Endothelial cell of umbilical vein (primary cell): ENCODE results near the gene KRT15. TPM values are rescaled to one million over a fixed set of nuclear protein-coding genes. Genes with fewer than 3 reads are reported as not detected.

ENCODE experiments used
- BruUV-seq: library from RNA; stranded (reverse); fragments of 400-500 nt; replicated peaks from 2 replicates; lab custom pipeline; 2021; lab: Mats Ljungman, UMichigan
- CTCF ChIA-PET: fragments of 300-600, 350-600 bp; sonication (Branson Sonifier 250); formaldehyde crosslinking; loops from one replicate; lab custom pipeline; 2021; ENCODE audit warnings: antibody characterized with exemption, inconsistent platforms; lab: Charles Lee
- POLR2A ChIA-PET: fragments of 300-600, 350-600 bp; sonication (Branson Sonifier 250); formaldehyde crosslinking; loops from one replicate; lab custom pipeline; 2021; ENCODE audit warnings: antibody characterized with exemption, inconsistent platforms; lab: Charles Lee
- DNase-seq: peaks from one replicate; pipeline ENCODE4 v3.0.0-alpha.2; 2011; ENCODE audit warnings: low read depth, low spot score
- FAIRE-seq: peaks from 2 replicates; lab custom pipeline; 2011; peaks lifted over from hg19 to GRCh38; lab: Jason Lieb, UNC
- H2AFZ ChIP-seq: 2 replicates; pipeline ENCODE4 v1.6.0; 2012; ENCODE audit warnings: low read depth, low read length, control low read depth, inconsistent platforms
- H3K27ac ChIP-seq: 2 replicates; pipeline ENCODE4 v1.5.1; 2011; ENCODE audit warnings: low read depth, mild to moderate bottlenecking, control low read depth, low read length, moderate library complexity; ENCODE audit not compliant: insufficient read depth
- H3K27me3 ChIP-seq, 2 experiments: 2 replicates each; pipeline versions ENCODE4 v1.6.0 to v1.6.1; 2011; ENCODE audit warnings: low read length in 2 of 2, mixed read lengths in 1 of 2; ENCODE audit not compliant: control insufficient read depth in 2 of 2, insufficient read depth in 2 of 2
- H3K36me3 ChIP-seq, 2 experiments: 2 replicates in 1 of 2; 3 replicates in 1 of 2; pipeline ENCODE4 v1.5.1; 2011; ENCODE audit warnings: low read length in 2 of 2, mild to moderate bottlenecking in 1 of 2, moderate library complexity in 1 of 2; ENCODE audit not compliant: control insufficient read depth in 2 of 2, insufficient read depth in 2 of 2; ENCODE audit errors: extremely low read depth in 1 of 2
- H3K4me1 ChIP-seq: 3 replicates; pipeline ENCODE4 v1.5.1; 2011; ENCODE audit warnings: mild to moderate bottlenecking, low read length; ENCODE audit not compliant: control insufficient read depth, insufficient read depth; ENCODE audit errors: extremely low read depth
- H3K4me2 ChIP-seq: 2 replicates; pipeline ENCODE4 v1.6.1; 2011; ENCODE audit warnings: low read length, control low read depth, mixed read lengths; ENCODE audit not compliant: insufficient read depth
- H3K4me3 ChIP-seq, 3 experiments: fragments of 200-600 bp in 1 of 3; sonication (generic), shearing (Covaris generic) in 1 of 3; replicated peaks in 1 of 3; 2 replicates each; pipeline ENCODE4 v1.5.1; 2011 to 2016; ENCODE audit warnings: control low read depth in 3 of 3, low read length in 3 of 3, mild to moderate bottlenecking in 2 of 3, inconsistent platforms in 1 of 3, low read depth in 1 of 3, moderate library complexity in 1 of 3; ENCODE audit not compliant: insufficient read depth in 1 of 3
- H3K79me2 ChIP-seq: 2 replicates; pipeline ENCODE4 v1.6.0; 2012; ENCODE audit warnings: low read length, inconsistent platforms; ENCODE audit not compliant: control insufficient read depth, insufficient read depth
- H3K9ac ChIP-seq: replicated peaks from 2 replicates; pipeline ENCODE3; 2011; ENCODE audit warnings: low read length, control low read depth; ENCODE audit not compliant: insufficient read depth; ENCODE audit errors: extremely low read depth
- H3K9me1 ChIP-seq: replicated peaks from 3 replicates; pipeline ENCODE4 v1.6.0; 2011; ENCODE audit warnings: mild to moderate bottlenecking, low read length; ENCODE audit not compliant: control insufficient read depth, insufficient read depth; ENCODE audit errors: extremely low read depth
- H3K9me3 ChIP-seq: replicated peaks from 2 replicates; pipeline ENCODE4 v1.5.1; 2012; ENCODE audit warnings: low read length, inconsistent platforms; ENCODE audit not compliant: control insufficient read depth, insufficient read depth
- H4K20me1 ChIP-seq: replicated peaks from 2 replicates; pipeline ENCODE3; 2011; ENCODE audit warnings: mild to moderate bottlenecking, low read length; ENCODE audit not compliant: control insufficient read depth, insufficient read depth; ENCODE audit errors: extremely low read depth
- CTCF ChIP-seq, 2 donors: IDR thresholded peaks; 1 replicate in 1 of 2; 2 replicates in 1 of 2; pipeline ENCODE4 v1.5.1; 2011; ENCODE audit warnings: low read length in 2 of 2, mild to moderate bottlenecking in 2 of 2, moderate library complexity in 2 of 2, control low read depth in 1 of 2, inconsistent platforms in 1 of 2, low read depth in 1 of 2; ENCODE audit not compliant: insufficient read depth in 1 of 2; ENCODE audit errors: extremely low read depth in 1 of 2
- EZH2 ChIP-seq: IDR thresholded peaks from 2 replicates; pipeline ENCODE4 v1.6.1; 2012; ENCODE audit warnings: borderline replicate concordance, low read depth, mild to moderate bottlenecking, moderate library complexity, low read length, inconsistent platforms; ENCODE audit not compliant: severe bottlenecking
- FOS ChIP-seq: IDR thresholded peaks from 2 replicates; pipeline ENCODE4 v1.6.1; 2011; ENCODE audit warnings: mild to moderate bottlenecking, low read length, moderate library complexity, borderline replicate concordance; ENCODE audit not compliant: insufficient read depth
- GATA2 ChIP-seq: IDR thresholded peaks from 2 replicates; pipeline ENCODE4 v1.7.0; 2011; ENCODE audit warnings: low read depth, mild to moderate bottlenecking, moderate library complexity, mixed read lengths, low read length; ENCODE audit not compliant: insufficient read length, insufficient read depth
- JUN ChIP-seq: IDR thresholded peaks from 2 replicates; pipeline ENCODE4 v1.6.1; 2011; ENCODE audit warnings: borderline replicate concordance, low read depth; ENCODE audit not compliant: insufficient read length, insufficient read depth
- MYC ChIP-seq: IDR thresholded peaks from one replicate; pipeline ENCODE4 v1.6.1; 2011; ENCODE audit warnings: mild to moderate bottlenecking, low read depth, low read length
- POLR2A ChIP-seq: IDR thresholded peaks from 2 replicates; pipeline ENCODE4 v1.6.1; 2012; ENCODE audit warnings: low read depth, mild to moderate bottlenecking, control low read depth, low read length
- POLR2AphosphoS5 ChIP-seq: IDR thresholded peaks from 2 replicates; pipeline ENCODE4 v1.6.1; 2012; ENCODE audit warnings: low read depth, mild to moderate bottlenecking, control low read depth, low read length, moderate library complexity; ENCODE audit not compliant: insufficient read depth
- dilution Hi-C: fragments of 300-500 bp; cut with MboI; formaldehyde crosslinking; loops from one replicate; pipeline ENCODE4 v1.15.0; 2019; ENCODE audit warnings: low sequenced_read_pairs; ENCODE audit not compliant: extremely low pct_ligation_motif_present
- intact Hi-C: fragments of 100-400 bp; cut with micrococcal nuclease; formaldehyde crosslinking; loops from one replicate; pipeline ENCODE4 v1.10.0; 2022
- polyA plus RNA-seq, 4 experiments: library from polyadenylated mRNA; depleted of rRNA in 3 of 4; stranded (reverse) in 3 of 4; unstranded in 1 of 4; fragments of >200 nt; gene quantifications; 2 replicates each; pipeline versions ENCODE4 v1.2.1 to v1.2.3, GENCODE V29; 2011 to 2012; ENCODE audit warnings: missing spikeins in 1 of 4
- total RNA-seq: library from RNA; stranded (reverse); gene quantifications from 2 replicates; pipeline ENCODE4 v1.2.3, GENCODE V29; 2021
- TF ChIP-seq, protein P1 (sequence below): IDR thresholded peaks from 2 replicates; pipeline ENCODE4 v1.6.1; 2011; ENCODE audit not compliant: insufficient read depth, insufficient read length

KRT15 gene
- total and polyA plus RNA-seq, 2 donors (not counting 3 experiments of a cell fraction or from before 2014, with no cell fraction given): 0.68 to 2.8 TPM

DNA sequence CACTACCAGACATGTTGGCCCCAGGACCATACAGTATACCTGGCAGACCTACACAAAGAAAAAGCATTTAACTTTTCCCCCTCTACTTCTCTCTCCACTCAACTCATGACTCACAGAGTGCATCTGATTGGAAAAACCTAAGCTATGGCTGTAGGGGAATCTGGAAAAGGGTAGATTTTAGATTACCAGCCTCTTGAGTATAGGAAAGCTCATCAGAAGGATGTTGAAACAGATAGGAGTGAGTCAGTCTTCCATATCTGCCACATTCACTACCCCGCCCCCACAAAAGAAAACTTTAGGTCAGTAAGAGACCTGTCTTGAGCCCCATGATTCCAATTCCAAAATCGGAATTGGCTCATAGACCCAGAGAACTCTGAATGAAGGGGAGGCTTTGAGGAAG lies 40.9 kb upstream of the KRT15 start:
- H3K4me1 ChIP-seq: peaks cover 10% of the 10 kb centered on the region
- intact Hi-C loops (no loop called here), dilution Hi-C loops (no loop called here)
- H2AFZ ChIP-seq: no peak overlapping the region
- H3K4me3 ChIP-seq: no peak overlapping the region
- no peaks in the 10 kb centered on the region for H3K79me2 ChIP-seq
- no peak overlapping the region for H3K9ac ChIP-seq
- TF ChIP-seq MYC (no peak), JUN (no peak), EZH2 (no peak), FOS (no peak)
- TF ChIP-seq, protein P1, sequence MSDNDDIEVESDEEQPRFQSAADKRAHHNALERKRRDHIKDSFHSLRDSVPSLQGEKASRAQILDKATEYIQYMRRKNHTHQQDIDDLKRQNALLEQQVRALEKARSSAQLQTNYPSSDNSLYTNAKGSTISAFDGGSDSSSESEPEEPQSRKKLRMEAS: no peak
- no peaks in the 10 kb centered on the region for H4K20me1 ChIP-seq
- H3K4me2 ChIP-seq: no peak overlapping the region
- H3K27ac ChIP-seq: no peak overlapping the region
- no peak for FAIRE-seq
- H3K9me1 ChIP-seq: no peaks in the 10 kb centered on the region
- no TSS peak for BruUV-seq
- ChIA-PET POLR2A (no interaction called here), CTCF (interaction anchor here (1.2 to 3.5 kb wide), 5 partner anchors 10 to 103 kb away, joined by 3 to 34 read pairs (median 16); no protein-coding TSS in a partner anchor)
- no peaks in the 10 kb centered on the region for H3K36me3 ChIP-seq
- no peak for DNase-seq
- no peaks in the 10 kb centered on the region for H3K9me3 ChIP-seq
- peaks cover 24 to 38% of the 10 kb centered on the region in 2 experiments for H3K27me3 ChIP-seq

DNA sequence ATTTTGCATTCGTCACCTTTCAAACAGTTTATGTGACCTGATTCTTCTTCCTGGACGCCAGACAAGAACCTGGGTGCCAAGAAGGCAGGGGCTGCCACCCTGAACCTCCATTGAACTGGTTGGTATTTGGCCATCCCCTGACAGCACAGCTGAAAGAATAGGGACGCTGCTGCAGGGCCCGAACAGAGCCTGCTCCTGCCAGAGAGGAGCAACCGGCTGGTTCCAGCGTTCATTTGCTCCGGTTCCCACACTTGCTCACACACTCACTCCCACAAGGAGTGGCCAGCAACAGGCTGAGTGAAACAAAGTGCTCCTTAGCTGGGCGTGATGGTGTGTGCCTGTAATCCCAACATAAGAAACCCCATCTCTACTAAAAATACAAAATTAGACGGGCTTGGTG lies 38.2 kb upstream of the KRT15 start:
- Histone ChIP-seq H3K4me2 (no peak overlapping the region), H3K79me2 (no peaks in the 10 kb centered on the region), H3K4me3 (no peak overlapping the region), H3K36me3 (no peaks in the 10 kb centered on the region), H3K27ac (no peak overlapping the region), H4K20me1 (no peaks in the 10 kb centered on the region), H2AFZ (no peak overlapping the region), H3K9me1 (no peaks in the 10 kb centered on the region), H3K27me3 (peaks cover 16 to 23% of the 10 kb centered on the region in 2 experiments), H3K9me3 (no peaks in the 10 kb centered on the region), H3K4me1 (peaks cover 10% of the 10 kb centered on the region), H3K9ac (no peak overlapping the region)
- dilution Hi-C loops: no loop called here
- CTCF ChIA-PET: interaction anchor here (0.9 kb wide), 1 partner anchor 22 kb away, joined by 3 read pairs; no protein-coding TSS in a partner anchor
- TF ChIP-seq EZH2: no peak
- TF ChIP-seq FOS: no peak
- TF ChIP-seq JUN: no peak
- no peak for TF ChIP-seq POLR2A
- no peak for TF ChIP-seq CTCF (IDR thresholded peaks at IDR 0.05; ENCODE audit: extremely low read depth in 1 of 2, insufficient read depth in 1 of 2, low read depth in 1 of 2, low read length in 2 of 2)
- no peak for TF ChIP-seq GATA2
- no peak for TF ChIP-seq MYC
- no peak for TF ChIP-seq POLR2AphosphoS5
- TF ChIP-seq, protein P1: no peak
- BruUV-seq: no TSS peak
- intact Hi-C loops: no loop called here
- FAIRE-seq: no peak
- POLR2A ChIA-PET: no interaction called here
- no peak for DNase-seq
